Heart right ventricle (tissue), 16 donors: Measurements from ENCODE around the gene FFAR3. TPM values are rescaled to one million over a fixed set of nuclear protein-coding genes. Genes with fewer than 3 reads are reported as not detected.

Experiments used
- ATAC-seq, 8 donors: fragments of 200-7000 bp; cut with Tn5 transposase; one replicate each; pipeline ENCODE4 v1.9.1; 2020; ENCODE audit warnings: mild to moderate bottlenecking in 8 of 8, moderate library complexity in 8 of 8, moderate number of reproducible peaks in 1 of 8
- DNase-seq, 2 donors: peaks; one replicate each; pipeline ENCODE4 v3.0.0-alpha.2; 2020
- H3K27ac ChIP-seq, 10 donors: fragments of 200-600 bp; sonication (generic) in 2 of 10; one replicate each; pipeline versions ENCODE4 v1.5.0 to v1.8.0; 2020 to 2022; ENCODE audit warnings: mild to moderate bottlenecking in 3 of 10
- H3K27me3 ChIP-seq, 7 donors: fragments of 200-600 bp; one replicate each; pipeline ENCODE4 v1.8.0; 2021 to 2022; ENCODE audit warnings: mild to moderate bottlenecking in 2 of 7
- H3K36me3 ChIP-seq, 9 donors: fragments of 200-600 bp; sonication (generic) in 1 of 9; one replicate each; pipeline versions ENCODE4 v1.5.0 to v1.8.0; 2020 to 2022; ENCODE audit warnings: mild to moderate bottlenecking in 2 of 9
- H3K4me1 ChIP-seq, 9 donors: fragments of 200-600 bp; sonication (generic) in 1 of 9; one replicate each; pipeline versions ENCODE4 v1.5.0 to v1.8.0; 2020 to 2022; ENCODE audit warnings: mild to moderate bottlenecking in 4 of 9
- H3K4me3 ChIP-seq, 10 donors: fragments of 200-600 bp; sonication (generic) in 2 of 10; one replicate each; pipeline versions ENCODE4 v1.5.0 to v1.8.0; 2020 to 2022; ENCODE audit warnings: mild to moderate bottlenecking in 7 of 10, moderate library complexity in 2 of 10
- H3K9me3 ChIP-seq, 11 donors: fragments of 200-600 bp in 10 of 11; sonication (generic) in 2 of 11; one replicate each; pipeline versions ENCODE4 v1.5.0 to v1.8.0; 2013 to 2022; ENCODE audit warnings: mild to moderate bottlenecking in 2 of 11, control low read depth in 1 of 11, moderate library complexity in 1 of 11
- WGBS, 2 donors: extraction: QIAGEN DNeasy Blood & Tissue Kit; methylation state at CpG; one replicate each; pipeline ENCODE4 v1.1.7; 2013; ENCODE audit warnings: inconsistent platforms in 1 of 2; 5-methylcytosine and 5-hydroxymethylcytosine counted together
- intact Hi-C, 10 donors: fragments of 100-400 bp; cut with DNase I; formaldehyde crosslinking; loops; one replicate each; pipeline versions ENCODE4 v1.11.1 to v1.14.2; 2022
- polyA plus RNA-seq, 2 donors: library from polyadenylated mRNA; stranded (reverse); fragments of 200-250 nt; gene quantifications; one replicate each; pipeline ENCODE4 v1.2.3, GENCODE V29; 2013
- total RNA-seq, 10 donors: library from RNA; stranded (reverse); fragmentation: NEBNext Ultra II Directional in 3 of 10; extraction: Animal tissue kit (Norgen Biotek cat#: 25700) in 3 of 10; gene quantifications; one replicate each; pipeline versions ENCODE4 v1.2.1 to v1.2.4, GENCODE V29; 2021 to 2023
- TF ChIP-seq, protein P1 (sequence below), 9 donors: fragments of 200-600 bp; sonication (generic) in 2 of 9; IDR thresholded peaks; one replicate each; pipeline versions ENCODE4 v1.5.0 to v1.8.0; 2021 to 2022; ENCODE audit warnings: antibody characterized with exemption in 9 of 9, mild to moderate bottlenecking in 5 of 9, moderate library complexity in 1 of 9
- donor health status: Arrhythmogenic right ventricular cardiomyopathy.
- donor health status: ischemic (EF 13 %, LVEDD 7.1; RV severe dilation, severe dysfunction).
- donor health status: healthy with polysubstance abuse.
- donor health status: DM: no; HTN: yes; CAD: no.
- donor health status: DM: no; HTN: no; CAD: no.
- donor health status: ischemic (EF 25% LVEDD 6.9; RV normal size, moderate dysfunction).
- donor health status: ischemic (EF 25% LVEDD 5.7; RV mildly dilated, moderate dysfunction).
- donor health status: healthy.
- donor health status: DM: yes; HTN: yes; CAD: no.
- donor health status: Ischemic cardiomyopathy.
- donor health status: ischemic (EF 35%, LVEDD 5.7; RV mildly dilated, moderate dysfunction).
- donor health status: nonischemic (EF 11% LVEDD 7.7; RV severe dilation, severe dysfunction).
- donor health status: DM: yes; HTN: yes; CAD: no.
- donor health status: PGD.
- donor health status: ischemic (EF 29% LVEDD 5.4; RV normal size, mild dysfunction).
- donor health status: nonischemic (EF 23%, LVEDD 6.1; RV moderate dilation, normal function).

Gene FFAR3
- total and polyA plus RNA-seq, 12 donors = 0.09 to 0.49 (median 0.40) TPM; not detected in 9

DNA sequence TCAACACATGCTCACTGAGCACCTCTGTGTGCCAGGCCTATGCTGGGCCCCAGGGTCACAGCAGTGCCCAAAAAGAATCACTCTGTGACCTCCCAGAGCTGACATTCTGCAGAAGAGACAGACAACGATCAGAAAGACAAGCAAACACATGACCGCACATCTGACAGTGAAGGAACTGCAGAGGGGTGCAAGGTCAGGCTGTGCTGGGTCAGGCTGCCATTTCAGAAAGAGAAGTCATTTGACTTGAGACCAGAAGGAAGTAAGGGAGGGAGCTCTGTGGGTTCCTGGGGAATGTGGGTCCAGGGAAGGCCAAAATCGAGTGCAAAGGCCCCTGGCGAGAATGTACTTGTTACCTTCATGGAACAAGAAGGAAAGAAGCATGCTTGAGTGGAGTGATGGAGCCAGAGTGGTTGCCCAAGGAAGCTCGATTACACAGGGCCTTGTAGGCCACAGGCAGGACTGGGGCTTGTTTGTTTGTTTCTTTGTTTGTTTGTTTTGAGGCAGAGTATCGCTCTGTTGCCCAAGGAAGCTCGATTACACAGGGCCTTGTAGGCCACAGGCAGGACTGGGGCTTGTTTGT, 40.7 kb upstream of the FFAR3 start:
- ATAC-seq (no peak), DNase-seq (no peak)
- intact Hi-C loops = no loop called here
- Histone ChIP-seq H3K9me3 (peaks cover 0 to 7% (median 0%) of the 10 kb centered on the region in 11 donors), H3K27ac (peak overlapping the region in 1 of 10 donors; percentile 75), H3K36me3 (no peaks in the 10 kb centered on the region), H3K4me1 (peaks cover 0 to 40% (median 16%) of the 10 kb centered on the region in 9 donors), H3K27me3 (no peaks in the 10 kb centered on the region), H3K4me3 (no peak overlapping the region)
- WGBS, 2 donors = 83 to 84% methylated on average over 7 of the region's 7 CpGs
- TF ChIP-seq, protein P1, sequence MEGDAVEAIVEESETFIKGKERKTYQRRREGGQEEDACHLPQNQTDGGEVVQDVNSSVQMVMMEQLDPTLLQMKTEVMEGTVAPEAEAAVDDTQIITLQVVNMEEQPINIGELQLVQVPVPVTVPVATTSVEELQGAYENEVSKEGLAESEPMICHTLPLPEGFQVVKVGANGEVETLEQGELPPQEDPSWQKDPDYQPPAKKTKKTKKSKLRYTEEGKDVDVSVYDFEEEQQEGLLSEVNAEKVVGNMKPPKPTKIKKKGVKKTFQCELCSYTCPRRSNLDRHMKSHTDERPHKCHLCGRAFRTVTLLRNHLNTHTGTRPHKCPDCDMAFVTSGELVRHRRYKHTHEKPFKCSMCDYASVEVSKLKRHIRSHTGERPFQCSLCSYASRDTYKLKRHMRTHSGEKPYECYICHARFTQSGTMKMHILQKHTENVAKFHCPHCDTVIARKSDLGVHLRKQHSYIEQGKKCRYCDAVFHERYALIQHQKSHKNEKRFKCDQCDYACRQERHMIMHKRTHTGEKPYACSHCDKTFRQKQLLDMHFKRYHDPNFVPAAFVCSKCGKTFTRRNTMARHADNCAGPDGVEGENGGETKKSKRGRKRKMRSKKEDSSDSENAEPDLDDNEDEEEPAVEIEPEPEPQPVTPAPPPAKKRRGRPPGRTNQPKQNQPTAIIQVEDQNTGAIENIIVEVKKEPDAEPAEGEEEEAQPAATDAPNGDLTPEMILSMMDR (IDR thresholded peaks at IDR 0.05) = no peak

DNA sequence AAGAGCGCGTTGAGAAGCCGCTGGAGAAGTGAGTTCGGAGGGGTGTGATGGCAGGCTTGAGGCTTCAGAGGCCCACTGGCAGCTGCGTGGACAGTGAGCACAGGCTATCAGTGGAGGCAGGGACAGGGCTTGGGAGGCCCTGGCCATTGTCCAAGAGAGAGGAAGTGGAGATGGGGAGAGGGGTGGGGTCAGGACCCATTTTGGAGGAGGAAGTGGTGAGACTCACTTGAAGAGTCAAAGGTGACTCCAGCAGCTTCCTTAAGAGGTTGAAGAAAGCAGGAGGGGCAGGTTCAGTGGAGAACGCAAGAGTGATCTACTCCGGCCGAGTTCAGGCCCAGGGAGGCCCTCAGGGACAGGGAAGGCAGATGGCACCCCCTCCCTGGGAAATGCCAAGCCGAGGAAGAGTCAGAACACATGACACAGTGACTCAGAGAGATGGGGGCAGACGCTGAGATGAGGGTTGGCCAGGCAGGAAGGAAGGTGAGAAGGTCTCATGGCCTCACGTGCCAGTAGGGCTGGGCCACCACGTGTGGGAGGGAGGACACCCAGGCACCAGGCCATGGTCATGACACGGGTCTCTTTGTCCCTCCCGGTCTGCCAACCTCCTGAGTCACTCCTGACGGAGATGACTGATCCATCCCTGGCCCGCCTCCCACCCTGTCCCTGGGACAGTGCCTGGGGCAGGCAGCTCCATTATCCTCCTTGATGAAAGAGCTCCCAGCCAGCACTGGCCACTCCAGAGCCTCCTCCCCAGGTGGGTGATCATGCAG, 39.4 kb upstream of the FFAR3 start:
- TF ChIP-seq, protein P1 (IDR thresholded peaks at IDR 0.05) = no peak
- no peaks in the 10 kb centered on the region for H3K27me3 ChIP-seq
- intact Hi-C loops = no loop called here
- peak; percentile 37 to 49 for DNase-seq
- H3K36me3 ChIP-seq = no peaks in the 10 kb centered on the region
- peaks cover 0 to 7% (median 0%) of the 10 kb centered on the region in 11 donors for H3K9me3 ChIP-seq
- peak overlapping the region in 1 of 10 donors; percentile 75 for H3K27ac ChIP-seq
- peaks cover 0 to 40% (median 16%) of the 10 kb centered on the region in 9 donors for H3K4me1 ChIP-seq
- peak; percentile 61 to 92 (median 74) for ATAC-seq
- 52 to 66% methylated on average over 16 of the region's 16 CpGs for WGBS, 2 donors
- H3K4me3 ChIP-seq = no peak overlapping the region

DNA sequence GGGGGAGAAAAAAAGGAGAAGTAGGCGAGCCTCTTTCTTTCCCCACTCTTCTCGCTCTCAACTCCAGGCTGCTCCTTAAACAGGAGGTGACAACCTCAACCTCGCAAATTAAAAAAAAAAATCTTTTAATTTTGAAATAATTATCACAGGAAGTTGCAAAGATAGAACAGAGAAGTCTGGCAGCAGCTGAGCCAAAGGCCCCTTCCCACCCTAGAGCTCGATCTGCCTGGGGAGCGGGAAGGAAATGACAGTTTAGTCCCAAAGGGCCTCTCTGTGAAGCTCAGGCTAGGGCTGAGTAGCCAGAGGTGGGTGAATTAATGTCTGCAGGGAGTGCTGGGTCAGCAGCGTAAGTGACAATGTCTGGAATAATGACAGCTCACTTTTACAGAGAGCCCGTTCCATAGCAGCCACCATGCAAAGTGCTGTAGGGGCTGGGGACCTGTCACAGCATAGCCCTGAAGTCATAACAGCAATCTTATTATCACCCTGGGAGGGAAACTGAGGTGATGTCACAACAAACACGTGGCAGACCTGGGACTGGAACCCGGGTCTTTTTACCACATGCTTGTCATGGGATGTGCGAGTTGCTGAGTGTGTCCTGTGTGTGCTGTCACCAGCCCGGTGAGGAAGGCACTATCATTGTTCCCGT, 38.1 kb upstream of the FFAR3 start:
- TF ChIP-seq, protein P1 (IDR thresholded peaks at IDR 0.05) = no peak
- Histone ChIP-seq H3K9me3 (peaks cover 0 to 7% (median 0%) of the 10 kb centered on the region in 11 donors), H3K27me3 (no peaks in the 10 kb centered on the region), H3K27ac (peak overlapping the region in 1 of 10 donors; percentile 75), H3K4me1 (peaks cover 0 to 44% (median 16%) of the 10 kb centered on the region in 9 donors), H3K4me3 (no peak overlapping the region), H3K36me3 (no peaks in the 10 kb centered on the region)
- 44 to 50% methylated on average over 12 of the region's 12 CpGs for WGBS, 2 donors
- ATAC-seq = peak in 5 of 8 donors; percentile 25 to 67 (median 43)
- intact Hi-C loops = no loop called here
- DNase-seq = no peak

DNA sequence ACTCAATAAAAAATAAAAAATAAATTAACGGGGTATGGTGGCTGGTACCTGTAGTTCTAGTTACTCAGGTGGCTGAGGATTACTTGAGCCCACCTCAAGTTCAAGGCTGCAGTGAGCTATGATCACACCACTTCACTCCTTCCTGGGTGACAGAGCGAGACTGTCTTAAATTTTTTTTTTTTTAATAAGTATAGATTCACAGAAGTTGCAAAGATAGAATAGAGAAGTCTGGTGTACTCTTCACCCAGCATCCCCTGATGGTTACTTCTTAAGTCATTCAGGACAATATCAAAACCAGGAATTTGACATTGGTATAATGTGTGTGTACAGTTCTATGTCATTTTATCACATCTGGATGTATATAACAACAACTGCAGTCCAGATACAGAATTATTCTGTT, 37.0 kb upstream of the FFAR3 start:
- H3K9me3 ChIP-seq = peaks cover 0 to 7% (median 0%) of the 10 kb centered on the region in 11 donors
- H3K27ac ChIP-seq = no peak overlapping the region
- H3K27me3 ChIP-seq = no peaks in the 10 kb centered on the region
- no peaks in the 10 kb centered on the region for H3K36me3 ChIP-seq
- TF ChIP-seq, protein P1 (IDR thresholded peaks at IDR 0.05) = no peak
- 97 to 98% methylated on average over 2 of the region's 2 CpGs for WGBS, 2 donors
- DNase-seq = no peak
- H3K4me1 ChIP-seq = peaks cover 0 to 44% (median 16%) of the 10 kb centered on the region in 9 donors
- no peak for ATAC-seq
- no peak overlapping the region for H3K4me3 ChIP-seq
- intact Hi-C loops = no loop called here
